Measurements from ENCODE around the gene FGF10.

FGF10 gene

GRCh38 chr5:44260793-44261192, 128.4 kb downstream of the FGF10 start:
- no peak for DNase-seq (ENCODE audit: extremely low read depth in 1 of 2, low read depth in 1 of 2)

GRCh38 chr5:44257653-44258365, 131.4 kb downstream of the FGF10 start:
- no peak for DNase-seq (ENCODE audit: extremely low read depth in 1 of 2, low read depth in 1 of 2)

DNA sequence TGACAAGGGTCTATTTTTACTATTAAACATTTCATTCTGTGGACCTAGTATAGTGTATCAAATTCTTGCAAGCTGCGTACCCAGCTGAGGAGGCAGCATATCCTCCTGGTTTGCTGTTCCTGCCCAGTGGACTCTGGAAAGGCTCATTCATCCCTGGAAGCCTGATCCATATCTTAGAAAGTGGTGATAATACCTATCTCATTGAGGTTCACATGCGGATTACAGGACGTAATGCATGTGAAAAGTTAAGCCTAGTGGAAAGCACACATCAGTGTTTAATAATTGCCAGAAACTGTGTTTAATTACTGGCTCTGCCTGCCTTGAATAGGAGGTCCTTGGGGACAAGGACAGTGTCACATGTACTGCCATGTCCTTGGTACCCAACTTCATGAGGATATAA, 132.0 kb downstream of the FGF10 start:
- no peak for DNase-seq (ENCODE audit: extremely low read depth in 1 of 2, low read depth in 1 of 2)

All from stimulated activated CD8-positive, alpha-beta memory T cell treated with anti-CD3 and anti-CD28 coated beads, Interleukin-7, amount 100 ng/mL, for 48 hours (primary cell).